Measurements from ENCODE around the gene MSANTD2.

The MSANTD2 gene

GRCh38 chr11:124759266-124760204 lies 40.7 kb downstream of the MSANTD2 start:
- Mint-ChIP-seq H3K27ac (peak overlapping the region; percentile 84), H3K27me3 (no peaks in the 10 kb centered on the region), H3K4me1 (peaks cover 31 to 53% of the 10 kb centered on the region in 2 donors)

GRCh38 chr11:124758355-124759265 lies 41.6 kb downstream of the MSANTD2 start:
- ATAC-seq (replicated peaks) (peak; percentile 73 to 76), DNase-seq (peak; percentile 79)
- Mint-ChIP-seq H3K36me3 (peaks cover 0 to 3% of the 10 kb centered on the region in 2 donors), H3K4me1 (peaks cover 31 to 51% of the 10 kb centered on the region in 2 donors), H3K27me3 (no peaks in the 10 kb centered on the region), H3K9me3 (no peaks in the 10 kb centered on the region), H3K27ac (peak overlapping the region; percentile 89), H3K4me3 (peak overlapping the region; percentile 84 to 85)

More at GRCh38 chr11:124759266-124760204, 40.7 kb downstream of the MSANTD2 start:
- DNase-seq, result no peak
- no peak for ATAC-seq (replicated peaks)
- H3K9me3 Mint-ChIP-seq, result no peaks in the 10 kb centered on the region
- H3K4me3 Mint-ChIP-seq, result peak overlapping the region; percentile 84 to 85
- peaks cover 0 to 1% of the 10 kb centered on the region in 2 donors for H3K36me3 Mint-ChIP-seq

GRCh38 chr11:124757320-124757719 lies 42.9 kb downstream of the MSANTD2 start:
- Mint-ChIP-seq H3K9me3 (no peaks in the 10 kb centered on the region), H3K27ac (no peak overlapping the region), H3K4me1 (peaks cover 28 to 48% of the 10 kb centered on the region in 2 donors), H3K36me3 (peaks cover 0 to 6% of the 10 kb centered on the region in 2 donors), H3K4me3 (no peak overlapping the region), H3K27me3 (no peaks in the 10 kb centered on the region)
- no peak for ATAC-seq (replicated peaks)
- DNase-seq, result no peak

- Mint-ChIP-seq H3K27me3 (no peaks in the 10 kb centered on the region), H3K9me3 (no peaks in the 10 kb centered on the region), H3K27ac (no peak overlapping the region), H3K4me3 (no peak overlapping the region), H3K4me1 (peaks cover 27 to 45% of the 10 kb centered on the region in 2 donors), H3K36me3 (peaks cover 0 to 6% of the 10 kb centered on the region in 2 donors)
- ATAC-seq (replicated peaks) (no peak), DNase-seq (no peak)
These were observed 43.4 kb downstream of the MSANTD2 start for GRCh38 chr11:124756753-124757227.

GRCh38 chr11:124756033-124756752 lies 44.0 kb downstream of the MSANTD2 start:
- no peaks in the 10 kb centered on the region for H3K9me3 Mint-ChIP-seq
- no peak overlapping the region for H3K4me3 Mint-ChIP-seq
- peaks cover 21 to 39% of the 10 kb centered on the region in 2 donors for H3K4me1 Mint-ChIP-seq
- DNase-seq (no peak), ATAC-seq (replicated peaks) (no peak)
- H3K36me3 Mint-ChIP-seq, result peaks cover 0 to 6% of the 10 kb centered on the region in 2 donors
- no peaks in the 10 kb centered on the region for H3K27me3 Mint-ChIP-seq
- no peak overlapping the region for H3K27ac Mint-ChIP-seq

GRCh38 chr11:124754710-124755109 lies 45.5 kb downstream of the MSANTD2 start:
- no peaks in the 10 kb centered on the region for H3K9me3 Mint-ChIP-seq
- no peak overlapping the region for H3K4me3 Mint-ChIP-seq
- no peaks in the 10 kb centered on the region for H3K27me3 Mint-ChIP-seq
- H3K4me1 Mint-ChIP-seq, result peaks cover 17 to 33% of the 10 kb centered on the region in 2 donors
- ATAC-seq (replicated peaks) (no peak), DNase-seq (no peak)
- H3K27ac Mint-ChIP-seq, result no peak overlapping the region
- H3K36me3 Mint-ChIP-seq, result peaks cover 0 to 6% of the 10 kb centered on the region in 2 donors

- ATAC-seq (replicated peaks) (no peak), DNase-seq (no peak)
- Mint-ChIP-seq H3K9me3 (no peaks in the 10 kb centered on the region), H3K27me3 (no peaks in the 10 kb centered on the region), H3K36me3 (peaks cover 0 to 6% of the 10 kb centered on the region in 2 donors), H3K27ac (no peak overlapping the region), H3K4me1 (peaks cover 19 to 33% of the 10 kb centered on the region in 2 donors), H3K4me3 (no peak overlapping the region)
These were observed 45.9 kb downstream of the MSANTD2 start for GRCh38 chr11:124754309-124754708.

GRCh38 chr11:124753624-124754023 lies 46.6 kb downstream of the MSANTD2 start:
- Mint-ChIP-seq H3K27me3 (no peaks in the 10 kb centered on the region), H3K36me3 (peaks cover 0 to 6% of the 10 kb centered on the region in 2 donors)

GRCh38 chr11:124753205-124753604 lies 47.0 kb downstream of the MSANTD2 start:
- Mint-ChIP-seq H3K27me3 (no peaks in the 10 kb centered on the region), H3K36me3 (peaks cover 0 to 6% of the 10 kb centered on the region in 2 donors), H3K4me1 (peaks cover 24 to 33% of the 10 kb centered on the region in 2 donors), H3K4me3 (no peak overlapping the region), H3K9me3 (no peaks in the 10 kb centered on the region), H3K27ac (no peak overlapping the region)
- ATAC-seq (replicated peaks) (no peak), DNase-seq (no peak)

More at GRCh38 chr11:124753624-124754023, 46.6 kb downstream of the MSANTD2 start:
- H3K4me1 Mint-ChIP-seq, result peaks cover 24 to 33% of the 10 kb centered on the region in 2 donors
- H3K27ac Mint-ChIP-seq, result no peak overlapping the region
- H3K9me3 Mint-ChIP-seq, result no peaks in the 10 kb centered on the region
- no peak for ATAC-seq (replicated peaks)
- no peak for DNase-seq
- H3K4me3 Mint-ChIP-seq, result no peak overlapping the region

- H3K4me1 Mint-ChIP-seq, result peaks cover 25 to 33% of the 10 kb centered on the region in 2 donors
- H3K27ac Mint-ChIP-seq, result no peak overlapping the region
- H3K9me3 Mint-ChIP-seq, result no peaks in the 10 kb centered on the region
- ATAC-seq (replicated peaks), result no peak
- no peak overlapping the region for H3K4me3 Mint-ChIP-seq
- no peak for DNase-seq
- no peaks in the 10 kb centered on the region for H3K27me3 Mint-ChIP-seq
- peaks cover 0 to 6% of the 10 kb centered on the region in 2 donors for H3K36me3 Mint-ChIP-seq
These were observed 47.6 kb downstream of the MSANTD2 start for GRCh38 chr11:124752471-124753102.

GRCh38 chr11:124751741-124752470 lies 48.3 kb downstream of the MSANTD2 start, which contains the start of gene VSIG2:
VSIG2 (minus strand) TSS chr11:124752255; CDS start chr11:124752137, 118 bp downstream.
- H3K9me3 Mint-ChIP-seq, result no peaks in the 10 kb centered on the region
- H3K27ac Mint-ChIP-seq, result no peak within 1 kb of the TSS
- H3K27me3 Mint-ChIP-seq, result no peaks in the 10 kb centered on the region
- peak within 1 kb of the TSS in 1 of 2 donors; percentile 52 for H3K4me3 Mint-ChIP-seq
- peaks cover 25 to 33% of the 10 kb centered on the region in 2 donors for H3K4me1 Mint-ChIP-seq
- no peak for ATAC-seq (replicated peaks)
- H3K36me3 Mint-ChIP-seq, result peaks cover 0 to 6% of the 10 kb centered on the region in 2 donors
- no peak for DNase-seq

- H3K27ac Mint-ChIP-seq, result no peak overlapping the region
- no peak for DNase-seq
- H3K9me3 Mint-ChIP-seq, result no peaks in the 10 kb centered on the region
- ATAC-seq (replicated peaks), result no peak
- no peak overlapping the region for H3K4me3 Mint-ChIP-seq
- H3K27me3 Mint-ChIP-seq, result no peaks in the 10 kb centered on the region
- H3K4me1 Mint-ChIP-seq, result peaks cover 27 to 33% of the 10 kb centered on the region in 2 donors
- H3K36me3 Mint-ChIP-seq, result peaks cover 0 to 6% of the 10 kb centered on the region in 2 donors
These were observed 48.8 kb downstream of the MSANTD2 start for GRCh38 chr11:124751391-124751740.

Data from stimulated activated naive B cell treated with anti-CD40 and anti-IgM and Interleukin-4, amounts not matched to agents 10 μg/mL and 1 μg/mL and 100 μg/mL, for 72 hours (primary cell).